HL-60/S4 (cell line): ENCODE data around the gene ARMC2.
"Not testable (repeated sequence)": the region's sequence is repeated elsewhere in the genome, so short reads cannot be mapped to it uniquely, and the experiment has no call there.

Source experiments
- in situ Hi-C: fragments of 300-500 bp; cut with MboI; formaldehyde crosslinking; loops from 2 replicates; pipeline ENCODE4 v1.14.3; 2022; ENCODE audit warnings: low sequenced_read_pairs

ARMC2 gene

GRCh38 chr6:108848116-108848868 lies at the start of gene ARMC2:
Gene ARMC2, plus strand, starts transcription at chr6:108848422. Its CDS starts 5,846 bp downstream, at chr6:108854268.
- in situ Hi-C loops = no loop called here

- in situ Hi-C loops = no loop called here
Measured at GRCh38 chr6:108798670-108799353, 49.4 kb upstream of the ARMC2 start.

- in situ Hi-C loops = no loop called here
Measured at GRCh38 chr6:108799354-108799717, 48.9 kb upstream of the ARMC2 start.

GRCh38 chr6:108799791-108800190 lies 48.4 kb upstream of the ARMC2 start:
- in situ Hi-C loops = no loop called here

GRCh38 chr6:108800427-108800864 lies 47.8 kb upstream of the ARMC2 start:
- in situ Hi-C loops = no loop called here

- in situ Hi-C loops = no loop called here
Measured at GRCh38 chr6:108801366-108801765, 46.9 kb upstream of the ARMC2 start.

- in situ Hi-C loops = no loop called here
Measured at GRCh38 chr6:108803982-108804490, 44.2 kb upstream of the ARMC2 start.

GRCh38 chr6:108804956-108805355 lies 43.3 kb upstream of the ARMC2 start:
- in situ Hi-C loops = no loop called here

- in situ Hi-C loops = no loop called here
Measured at GRCh38 chr6:108805611-108806167, 42.5 kb upstream of the ARMC2 start.

- in situ Hi-C loops = no loop called here
Measured at GRCh38 chr6:108806171-108806570, 42.1 kb upstream of the ARMC2 start.

GRCh38 chr6:108806665-108807064 lies 41.6 kb upstream of the ARMC2 start:
- in situ Hi-C loops = no loop called here

- in situ Hi-C loops = no loop called here
Measured at GRCh38 chr6:108807928-108808327, 40.3 kb upstream of the ARMC2 start.

GRCh38 chr6:108809211-108809610 lies 39.0 kb upstream of the ARMC2 start:
- in situ Hi-C loops = no loop called here

GRCh38 chr6:108810057-108810643 lies 38.1 kb upstream of the ARMC2 start:
- in situ Hi-C loops = no loop called here

- in situ Hi-C loops = no loop called here
Measured at GRCh38 chr6:108811490-108811889, 36.7 kb upstream of the ARMC2 start.

- in situ Hi-C loops = not testable (repeated sequence)
Measured at GRCh38 chr6:108813218-108813617, 35.0 kb upstream of the ARMC2 start.

- in situ Hi-C loops = not testable (repeated sequence)
Measured at GRCh38 chr6:108817276-108817675, 30.9 kb upstream of the ARMC2 start.

GRCh38 chr6:108820006-108820405 lies 28.2 kb upstream of the ARMC2 start:
- in situ Hi-C loops = no loop called here

GRCh38 chr6:108822401-108822800 lies 25.8 kb upstream of the ARMC2 start:
- in situ Hi-C loops = no loop called here

GRCh38 chr6:108825326-108825725 lies 22.9 kb upstream of the ARMC2 start:
- in situ Hi-C loops = no loop called here

- in situ Hi-C loops = no loop called here
Measured at GRCh38 chr6:108831104-108831503, 17.1 kb upstream of the ARMC2 start.
